ENCODE measurements around the gene HEXD. TPM values are rescaled to one million over a fixed set of nuclear protein-coding genes. Genes with fewer than 3 reads are reported as not detected.

Gene HEXD
- total and polyA plus RNA-seq, 11 donors, result 9.9 to 24.1 (median 15.1) TPM

GRCh38 chr17:82386255-82386831 lies 31.8 kb upstream of the HEXD start:
- WGBS, 4 donors, result 48 to 67% (median 58%) methylated on average over 12 to 17 of the region's 17 CpGs
- Histone ChIP-seq H3K27ac (no peak overlapping the region), H3K27me3 (peaks cover 0 to 22% (median 0%) of the 10 kb centered on the region in 9 donors), H3K36me3 (peaks cover 0 to 4% (median 0%) of the 10 kb centered on the region in 9 donors), H3K4me1 (peaks cover 3 to 31% (median 15%) of the 10 kb centered on the region in 12 donors), H3K9me3 (no peaks in the 10 kb centered on the region), H3K4me3 (no peak overlapping the region)
- DNase-seq (peak in 2 of 5 donors; percentile 39 to 62), ATAC-seq (peak in 2 of 4 donors; percentile 7 to 53)
- TF ChIP-seq, protein P1, sequence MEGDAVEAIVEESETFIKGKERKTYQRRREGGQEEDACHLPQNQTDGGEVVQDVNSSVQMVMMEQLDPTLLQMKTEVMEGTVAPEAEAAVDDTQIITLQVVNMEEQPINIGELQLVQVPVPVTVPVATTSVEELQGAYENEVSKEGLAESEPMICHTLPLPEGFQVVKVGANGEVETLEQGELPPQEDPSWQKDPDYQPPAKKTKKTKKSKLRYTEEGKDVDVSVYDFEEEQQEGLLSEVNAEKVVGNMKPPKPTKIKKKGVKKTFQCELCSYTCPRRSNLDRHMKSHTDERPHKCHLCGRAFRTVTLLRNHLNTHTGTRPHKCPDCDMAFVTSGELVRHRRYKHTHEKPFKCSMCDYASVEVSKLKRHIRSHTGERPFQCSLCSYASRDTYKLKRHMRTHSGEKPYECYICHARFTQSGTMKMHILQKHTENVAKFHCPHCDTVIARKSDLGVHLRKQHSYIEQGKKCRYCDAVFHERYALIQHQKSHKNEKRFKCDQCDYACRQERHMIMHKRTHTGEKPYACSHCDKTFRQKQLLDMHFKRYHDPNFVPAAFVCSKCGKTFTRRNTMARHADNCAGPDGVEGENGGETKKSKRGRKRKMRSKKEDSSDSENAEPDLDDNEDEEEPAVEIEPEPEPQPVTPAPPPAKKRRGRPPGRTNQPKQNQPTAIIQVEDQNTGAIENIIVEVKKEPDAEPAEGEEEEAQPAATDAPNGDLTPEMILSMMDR (IDR thresholded peaks at IDR 0.05), result no peak
- TF ChIP-seq POLR2A (IDR thresholded peaks at IDR 0.05), result no peak
- intact Hi-C loops (cut with DNase I), result no loop called here

- ATAC-seq (no peak), DNase-seq (peak in 1 of 5 donors; percentile 40)
- peaks cover 0 to 11% (median 0%) of the 10 kb centered on the region in 9 donors for H3K36me3 ChIP-seq
- H3K27ac ChIP-seq, result no peak overlapping the region
- no peaks in the 10 kb centered on the region for H3K9me3 ChIP-seq
- 68 to 74% (median 71%) methylated on average over 24 to 38 of the region's 38 CpGs for WGBS, 4 donors
- H3K4me1 ChIP-seq, result peaks cover 3 to 31% (median 15%) of the 10 kb centered on the region in 12 donors
- H3K4me3 ChIP-seq, result no peak overlapping the region
- TF ChIP-seq POLR2A (IDR thresholded peaks at IDR 0.05), result no peak
- TF ChIP-seq, protein P1 (IDR thresholded peaks at IDR 0.05), result no peak
- H3K27me3 ChIP-seq, result peaks cover 0 to 22% (median 0%) of the 10 kb centered on the region in 9 donors
- intact Hi-C loops (cut with DNase I), result no loop called here
Observed at GRCh38 chr17:82386881-82387704, 31.1 kb upstream of the HEXD start.

- ATAC-seq (no peak), DNase-seq (peak in 1 of 5 donors; percentile 5)
- intact Hi-C loops (cut with DNase I), result no loop called here
- H3K27me3 ChIP-seq, result peaks cover 0 to 22% (median 0%) of the 10 kb centered on the region in 9 donors
- H3K36me3 ChIP-seq, result peaks cover 0 to 18% (median 0%) of the 10 kb centered on the region in 9 donors
- TF ChIP-seq POLR2A (IDR thresholded peaks at IDR 0.05), result no peak
- TF ChIP-seq, protein P1 (IDR thresholded peaks at IDR 0.05), result no peak
- no peak overlapping the region for H3K4me3 ChIP-seq
- no peaks in the 10 kb centered on the region for H3K9me3 ChIP-seq
- no peak overlapping the region for H3K27ac ChIP-seq
- H3K4me1 ChIP-seq, result peaks cover 3 to 31% (median 15%) of the 10 kb centered on the region in 12 donors
- 63 to 77% (median 75%) methylated on average over 3 of the region's 3 CpGs for WGBS, 4 donors
Observed at GRCh38 chr17:82387705-82388106, 30.4 kb upstream of the HEXD start.
